ENCODE measurements around the gene SEC22A.

The SEC22A gene

DNA sequence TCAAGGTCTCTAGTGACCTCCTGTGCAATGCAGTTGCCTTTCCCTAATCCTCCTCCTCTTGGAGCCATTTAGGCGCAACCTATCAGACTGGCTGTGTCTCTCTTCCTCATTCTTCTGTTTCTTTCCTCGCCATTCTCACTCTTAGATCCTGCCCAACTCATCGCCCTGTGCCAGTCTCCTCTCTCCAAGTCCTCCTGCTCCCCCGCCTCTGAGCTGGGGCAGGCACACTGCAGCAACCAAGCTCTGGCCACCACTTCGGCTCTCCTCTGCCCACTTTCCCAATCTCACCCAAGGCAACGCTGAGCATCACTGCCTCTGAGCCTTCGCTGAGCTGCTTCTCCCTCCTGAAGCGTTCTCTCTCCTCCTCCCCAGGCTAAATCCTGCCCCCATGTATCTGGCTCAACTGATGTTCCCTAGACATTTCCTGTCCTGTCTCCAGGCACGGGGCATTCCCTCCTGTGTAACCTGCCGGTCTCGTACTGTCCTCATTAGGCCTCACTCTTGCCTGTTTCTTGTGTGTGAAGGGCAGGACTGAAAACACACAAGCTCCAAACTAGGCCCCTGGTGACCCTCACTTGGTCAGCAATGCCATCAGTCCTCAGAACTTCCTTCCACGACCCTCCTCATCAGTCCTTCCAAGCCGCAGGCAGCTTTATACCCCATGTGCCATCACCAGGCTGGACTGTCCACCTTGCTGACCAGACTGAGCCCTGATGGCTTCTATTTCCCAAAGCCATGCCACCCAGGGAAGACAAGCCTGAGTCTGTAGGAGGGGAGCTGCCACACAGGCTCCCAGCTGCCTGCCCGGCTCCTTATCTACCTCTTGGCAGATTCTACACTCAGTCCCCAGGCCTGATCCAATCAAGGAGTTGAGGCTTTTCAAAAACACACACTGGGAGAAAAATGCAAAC is 85.6 kb downstream of the SEC22A start:
- Histone ChIP-seq H3K27ac (replicated peaks) (no peak overlapping the region), H3K4me3 (replicated peaks; ENCODE audit: insufficient read depth, low read length) (no peak overlapping the region), H3K27me3 (ENCODE audit: insufficient read depth, poor library complexity, severe bottlenecking) (no peaks in the 10 kb centered on the region)
- DNase-seq (ENCODE audit: low read depth in 1 of 2, low spot score in 1 of 2) = no peak
- TF ChIP-seq, protein P1, sequence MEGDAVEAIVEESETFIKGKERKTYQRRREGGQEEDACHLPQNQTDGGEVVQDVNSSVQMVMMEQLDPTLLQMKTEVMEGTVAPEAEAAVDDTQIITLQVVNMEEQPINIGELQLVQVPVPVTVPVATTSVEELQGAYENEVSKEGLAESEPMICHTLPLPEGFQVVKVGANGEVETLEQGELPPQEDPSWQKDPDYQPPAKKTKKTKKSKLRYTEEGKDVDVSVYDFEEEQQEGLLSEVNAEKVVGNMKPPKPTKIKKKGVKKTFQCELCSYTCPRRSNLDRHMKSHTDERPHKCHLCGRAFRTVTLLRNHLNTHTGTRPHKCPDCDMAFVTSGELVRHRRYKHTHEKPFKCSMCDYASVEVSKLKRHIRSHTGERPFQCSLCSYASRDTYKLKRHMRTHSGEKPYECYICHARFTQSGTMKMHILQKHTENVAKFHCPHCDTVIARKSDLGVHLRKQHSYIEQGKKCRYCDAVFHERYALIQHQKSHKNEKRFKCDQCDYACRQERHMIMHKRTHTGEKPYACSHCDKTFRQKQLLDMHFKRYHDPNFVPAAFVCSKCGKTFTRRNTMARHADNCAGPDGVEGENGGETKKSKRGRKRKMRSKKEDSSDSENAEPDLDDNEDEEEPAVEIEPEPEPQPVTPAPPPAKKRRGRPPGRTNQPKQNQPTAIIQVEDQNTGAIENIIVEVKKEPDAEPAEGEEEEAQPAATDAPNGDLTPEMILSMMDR (IDR thresholded peaks at IDR 0.05; ENCODE audit: insufficient read depth, low read length) = no peak
- TF ChIP-seq SPI1 (IDR thresholded peaks at IDR 0.05; ENCODE audit: borderline replicate concordance, low read depth) = no peak

DNA sequence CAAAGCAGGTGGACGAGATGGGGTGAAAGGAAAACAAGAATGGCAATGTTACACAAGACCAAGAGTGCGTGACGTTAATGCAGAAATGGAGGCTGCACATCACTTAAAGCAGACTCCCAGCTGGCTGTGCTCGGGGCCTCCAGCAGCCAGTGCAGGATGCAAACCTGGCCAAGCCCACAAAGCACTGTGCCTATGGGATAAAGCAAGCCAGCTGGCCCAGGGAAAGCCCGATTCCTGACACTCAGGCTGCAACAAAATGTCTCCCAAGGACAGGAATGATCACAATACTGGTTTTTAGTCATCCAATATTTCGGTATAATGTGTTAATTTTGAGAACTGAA is 86.2 kb downstream of the SEC22A start:
- Histone ChIP-seq H3K27ac (replicated peaks) (no peak overlapping the region), H3K27me3 (ENCODE audit: insufficient read depth, poor library complexity, severe bottlenecking) (no peaks in the 10 kb centered on the region), H3K4me3 (replicated peaks; ENCODE audit: insufficient read depth, low read length) (no peak overlapping the region)
- DNase-seq (ENCODE audit: low read depth in 1 of 2, low spot score in 1 of 2) = no peak
- TF ChIP-seq POLR2AphosphoS5 (IDR thresholded peaks at IDR 0.05; ENCODE audit: low read depth) (no peak), SPI1 (IDR thresholded peaks at IDR 0.05; ENCODE audit: borderline replicate concordance, low read depth) (no peak), GABPA (IDR thresholded peaks at IDR 0.05; ENCODE audit: low read depth) (no peak)
- TF ChIP-seq, protein P1 (IDR thresholded peaks at IDR 0.05; ENCODE audit: insufficient read depth, low read length) = no peak
- TF ChIP-seq, protein P2, sequence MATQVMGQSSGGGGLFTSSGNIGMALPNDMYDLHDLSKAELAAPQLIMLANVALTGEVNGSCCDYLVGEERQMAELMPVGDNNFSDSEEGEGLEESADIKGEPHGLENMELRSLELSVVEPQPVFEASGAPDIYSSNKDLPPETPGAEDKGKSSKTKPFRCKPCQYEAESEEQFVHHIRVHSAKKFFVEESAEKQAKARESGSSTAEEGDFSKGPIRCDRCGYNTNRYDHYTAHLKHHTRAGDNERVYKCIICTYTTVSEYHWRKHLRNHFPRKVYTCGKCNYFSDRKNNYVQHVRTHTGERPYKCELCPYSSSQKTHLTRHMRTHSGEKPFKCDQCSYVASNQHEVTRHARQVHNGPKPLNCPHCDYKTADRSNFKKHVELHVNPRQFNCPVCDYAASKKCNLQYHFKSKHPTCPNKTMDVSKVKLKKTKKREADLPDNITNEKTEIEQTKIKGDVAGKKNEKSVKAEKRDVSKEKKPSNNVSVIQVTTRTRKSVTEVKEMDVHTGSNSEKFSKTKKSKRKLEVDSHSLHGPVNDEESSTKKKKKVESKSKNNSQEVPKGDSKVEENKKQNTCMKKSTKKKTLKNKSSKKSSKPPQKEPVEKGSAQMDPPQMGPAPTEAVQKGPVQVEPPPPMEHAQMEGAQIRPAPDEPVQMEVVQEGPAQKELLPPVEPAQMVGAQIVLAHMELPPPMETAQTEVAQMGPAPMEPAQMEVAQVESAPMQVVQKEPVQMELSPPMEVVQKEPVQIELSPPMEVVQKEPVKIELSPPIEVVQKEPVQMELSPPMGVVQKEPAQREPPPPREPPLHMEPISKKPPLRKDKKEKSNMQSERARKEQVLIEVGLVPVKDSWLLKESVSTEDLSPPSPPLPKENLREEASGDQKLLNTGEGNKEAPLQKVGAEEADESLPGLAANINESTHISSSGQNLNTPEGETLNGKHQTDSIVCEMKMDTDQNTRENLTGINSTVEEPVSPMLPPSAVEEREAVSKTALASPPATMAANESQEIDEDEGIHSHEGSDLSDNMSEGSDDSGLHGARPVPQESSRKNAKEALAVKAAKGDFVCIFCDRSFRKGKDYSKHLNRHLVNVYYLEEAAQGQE (IDR thresholded peaks at IDR 0.05; ENCODE audit: insufficient replicate concordance, low read depth) = no peak

DNA sequence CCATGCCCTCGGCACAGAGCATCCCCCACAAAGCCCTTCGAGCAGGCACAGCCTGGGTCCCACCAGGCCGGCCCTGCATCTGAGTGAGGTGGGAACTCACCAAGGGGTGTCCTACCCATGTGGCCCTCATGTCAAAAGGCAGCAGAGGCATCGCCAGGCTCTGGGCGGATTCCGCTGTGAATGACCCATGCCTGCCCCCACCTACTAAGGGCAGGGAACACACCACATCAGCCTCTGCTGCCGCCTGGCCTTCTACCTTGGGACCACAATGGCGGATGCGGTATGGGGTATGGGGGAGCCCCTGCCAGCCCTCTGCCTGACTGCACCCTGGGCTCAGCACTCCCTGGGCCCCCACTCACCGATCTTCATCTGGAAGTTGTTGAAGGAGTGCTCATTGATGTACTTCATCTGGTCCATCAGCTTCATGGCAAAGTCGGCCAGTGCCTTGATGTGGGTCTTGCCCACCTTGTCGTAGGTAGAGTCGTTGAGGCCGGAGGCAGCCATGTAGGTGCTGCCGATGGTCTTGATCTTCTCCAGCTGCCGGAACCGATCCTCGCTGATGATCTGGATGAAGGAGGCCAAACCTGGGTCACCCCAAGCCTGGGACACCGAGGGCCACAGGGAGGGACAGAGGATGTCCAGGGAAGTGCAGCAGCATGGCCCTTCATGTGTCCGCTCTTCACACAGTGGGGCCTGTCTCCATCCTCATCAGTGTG is 87.8 kb downstream of the SEC22A start:
- Histone ChIP-seq H3K27ac (replicated peaks) (no peak overlapping the region), H3K27me3 (ENCODE audit: insufficient read depth, poor library complexity, severe bottlenecking) (no peaks in the 10 kb centered on the region), H3K4me3 (replicated peaks; ENCODE audit: insufficient read depth, low read length) (no peak overlapping the region)
- TF ChIP-seq, protein P2 (IDR thresholded peaks at IDR 0.05; ENCODE audit: insufficient replicate concordance, low read depth) = no peak
- TF ChIP-seq POLR2AphosphoS5 (IDR thresholded peaks at IDR 0.05; ENCODE audit: low read depth) = no peak
- no peak for DNase-seq (ENCODE audit: low read depth in 1 of 2, low spot score in 1 of 2)

DNA sequence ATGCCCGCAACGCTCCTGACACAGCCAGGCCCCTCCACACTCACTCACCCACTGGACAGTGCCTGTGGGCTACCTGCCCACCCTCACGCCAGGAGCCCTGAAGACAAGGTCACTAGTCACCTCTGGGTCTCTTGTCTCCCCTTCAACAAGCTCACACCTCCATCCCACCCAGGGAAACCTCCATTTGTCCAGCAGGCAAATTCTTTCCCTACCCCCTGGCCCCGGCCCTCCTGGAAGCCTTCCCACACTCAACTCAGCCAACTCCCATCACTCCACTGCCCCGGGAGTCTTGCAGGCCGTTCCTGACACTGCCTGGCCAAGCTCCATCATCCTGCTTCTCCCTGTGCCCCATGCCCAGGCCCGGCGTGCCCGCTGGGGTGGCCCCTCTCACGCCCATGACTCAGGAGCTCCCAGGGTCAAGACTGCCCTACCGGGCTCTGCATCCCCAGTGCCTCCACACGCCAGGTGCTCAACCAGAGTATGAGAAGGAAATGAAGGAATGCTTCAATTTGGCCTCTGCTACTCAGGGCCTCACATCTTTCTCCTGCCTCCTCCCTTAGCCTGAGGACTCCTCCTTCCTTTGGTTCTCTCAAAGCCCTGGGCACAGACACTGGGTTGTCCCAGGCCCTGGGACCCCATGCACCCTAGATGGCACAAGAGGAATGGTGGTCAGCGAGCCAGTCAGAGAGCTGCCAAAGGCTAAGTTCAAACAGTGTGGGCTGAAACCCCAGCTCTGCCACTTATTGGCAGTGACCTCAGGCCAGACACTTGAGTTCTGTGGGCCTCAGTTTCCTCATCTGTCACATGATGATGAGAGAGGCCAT is 88.6 kb downstream of the SEC22A start:
- Histone ChIP-seq H3K4me3 (replicated peaks; ENCODE audit: insufficient read depth, low read length) (no peak overlapping the region), H3K27ac (replicated peaks) (no peak overlapping the region), H3K27me3 (ENCODE audit: insufficient read depth, poor library complexity, severe bottlenecking) (no peaks in the 10 kb centered on the region)
- TF ChIP-seq, protein P1 (IDR thresholded peaks at IDR 0.05; ENCODE audit: insufficient read depth, low read length) = no peak
- TF ChIP-seq, protein P2 (IDR thresholded peaks at IDR 0.05; ENCODE audit: insufficient replicate concordance, low read depth) = no peak
- no peak for TF ChIP-seq GABPA (IDR thresholded peaks at IDR 0.05; ENCODE audit: low read depth)
- no peak for TF ChIP-seq POLR2AphosphoS5 (IDR thresholded peaks at IDR 0.05; ENCODE audit: low read depth)
- no peak for TF ChIP-seq SPI1 (IDR thresholded peaks at IDR 0.05; ENCODE audit: borderline replicate concordance, low read depth)
- DNase-seq (ENCODE audit: low read depth in 1 of 2, low spot score in 1 of 2) = no peak
